H1 (cell line): ENCODE data around the gene FANCM. TPM values are rescaled to one million over a fixed set of nuclear protein-coding genes. Genes with fewer than 3 reads are reported as not detected.

Experiments used
- CTCF ChIA-PET: fragments of 300-600 bp; sonication (Branson Sonifier 250); formaldehyde crosslinking; loops from one replicate; lab custom pipeline; 2021; ENCODE audit not compliant: partially characterized antibody; lab: Charles Lee
- POLR2A ChIA-PET: fragments of 300-600 bp; sonication (Branson Sonifier 250); formaldehyde crosslinking; loops from one replicate; lab custom pipeline; 2021; ENCODE audit warnings: inconsistent platforms; ENCODE audit not compliant: partially characterized antibody; lab: Charles Lee
- DNase-seq, 2 experiments: peaks; one replicate each; pipeline versions ENCODE4 v3.0.0 to v3.0.0-alpha.2; 2010 to 2022; ENCODE audit warnings: low spot score in 2 of 2, low read depth in 1 of 2, mixed read lengths in 1 of 2
- FAIRE-seq: peaks from 2 replicates; lab custom pipeline; 2011; peaks lifted over from hg19 to GRCh38; lab: Jason Lieb, UNC
- H2AFZ ChIP-seq: 2 replicates; pipeline ENCODE4 v1.8.1; 2012; ENCODE audit warnings: low read length, inconsistent platforms
- H2AK5ac ChIP-seq: 2 replicates; pipeline ENCODE4 v1.6.1; 2013; ENCODE audit warnings: low read depth, low read length
- H2BK120ac ChIP-seq: replicated peaks from 2 replicates; pipeline ENCODE3; 2013; ENCODE audit warnings: low read depth, low read length, inconsistent platforms
- H2BK12ac ChIP-seq: 2 replicates; pipeline ENCODE4 v1.6.1; 2013; ENCODE audit warnings: low read depth, low read length
- H2BK15ac ChIP-seq: 2 replicates; pipeline ENCODE4 v1.6.1; 2013; ENCODE audit warnings: low read length
- H2BK20ac ChIP-seq: 2 replicates; pipeline ENCODE4 v1.6.1; 2013; ENCODE audit warnings: low read length
- H2BK5ac ChIP-seq: 2 replicates; pipeline ENCODE4 v1.6.1; 2013; ENCODE audit warnings: low read depth, low read length
- H3K14ac ChIP-seq: 2 replicates; pipeline ENCODE4 v1.6.1; 2013; ENCODE audit warnings: inconsistent platforms; ENCODE audit not compliant: insufficient read length
- H3K18ac ChIP-seq: 2 replicates; pipeline ENCODE4 v1.6.1; 2013; ENCODE audit warnings: low read length; ENCODE audit errors: extremely low read depth
- H3K23ac ChIP-seq: 2 replicates; pipeline ENCODE4 v1.6.1; 2013; ENCODE audit warnings: inconsistent platforms; ENCODE audit not compliant: insufficient read length
- H3K23me2 ChIP-seq: 2 replicates; pipeline ENCODE4 v1.6.1; 2013; ENCODE audit warnings: low read depth, low read length
- H3K27ac ChIP-seq: 2 replicates; pipeline ENCODE4 v1.6.1; 2011; ENCODE audit warnings: low read depth, low read length, inconsistent platforms
- H3K27me3 ChIP-seq, 4 experiments: replicated peaks in 1 of 4; 1 replicate in 1 of 4; 2 replicates in 3 of 4; pipeline versions ENCODE4 v1.6.1 to v1.8.1; 2011 to 2013; ENCODE audit warnings: low read length in 3 of 4, mild to moderate bottlenecking in 3 of 4, inconsistent platforms in 2 of 4, mixed read lengths in 2 of 4, moderate library complexity in 1 of 4; ENCODE audit not compliant: control insufficient read depth in 3 of 4, insufficient read depth in 3 of 4; ENCODE audit errors: extremely low read depth in 1 of 4
- H3K36me3 ChIP-seq, 4 experiments: 2 replicates each; pipeline versions ENCODE4 v1.6.1 to v1.8.1; 2011 to 2013; ENCODE audit warnings: mild to moderate bottlenecking in 4 of 4, low read length in 3 of 4, moderate library complexity in 2 of 4, control low read depth in 1 of 4, inconsistent platforms in 1 of 4; ENCODE audit not compliant: insufficient read depth in 4 of 4, control insufficient read depth in 2 of 4
- H3K4ac ChIP-seq: replicated peaks from 2 replicates; pipeline ENCODE3; 2013; ENCODE audit warnings: low read length, low read depth, mixed read lengths, inconsistent platforms; ENCODE audit not compliant: insufficient read length
- H3K4me1 ChIP-seq, 4 experiments: replicated peaks in 1 of 4; 1 replicate in 1 of 4; 2 replicates in 3 of 4; pipeline versions ENCODE4 v1.6.1 to v1.8.1; 2011 to 2013; ENCODE audit warnings: low read length in 3 of 4, inconsistent platforms in 2 of 4, mixed read lengths in 1 of 4; ENCODE audit not compliant: insufficient read depth in 4 of 4, control insufficient read depth in 3 of 4
- H3K4me2 ChIP-seq, 2 experiments: 2 replicates each; pipeline versions ENCODE4 v1.6.1 to v1.8.1; 2011 to 2013; ENCODE audit warnings: low read depth in 2 of 2, low read length in 2 of 2, control low read depth in 1 of 2, inconsistent platforms in 1 of 2, mild to moderate bottlenecking in 1 of 2; ENCODE audit not compliant: insufficient read depth in 1 of 2
- H3K4me3 ChIP-seq, 4 experiments: fragments of 200-600, 300-600 bp in 1 of 4; sonication (generic), shearing (Covaris generic), sonication (Bioruptor Twin) in 1 of 4; 2 replicates each; pipeline versions ENCODE4 v1.5.1 to v1.8.1; 2011 to 2016; ENCODE audit warnings: low read length in 4 of 4, low read depth in 3 of 4, control low read depth in 2 of 4, inconsistent platforms in 2 of 4, mild to moderate bottlenecking in 2 of 4, mixed read lengths in 1 of 4, moderate library complexity in 1 of 4; ENCODE audit not compliant: insufficient read depth in 2 of 4; ENCODE audit errors: extremely low read depth in 1 of 4
- H3K56ac ChIP-seq: replicated peaks from 2 replicates; pipeline ENCODE3; 2013; ENCODE audit warnings: low read depth, mild to moderate bottlenecking, mixed read lengths, low read length, inconsistent platforms; ENCODE audit not compliant: insufficient read length
- H3K79me1 ChIP-seq: 2 replicates; pipeline ENCODE4 v1.6.1; 2013; ENCODE audit warnings: low read depth, low read length, control low read depth
- H3K79me2 ChIP-seq, 2 experiments: 2 replicates each; pipeline versions ENCODE4 v1.6.1 to v1.8.1; 2012 to 2013; ENCODE audit warnings: low read length in 2 of 2, mild to moderate bottlenecking in 2 of 2, inconsistent platforms in 1 of 2; ENCODE audit not compliant: insufficient read depth in 2 of 2, control insufficient read depth in 1 of 2
- H3K9ac ChIP-seq, 4 experiments: replicated peaks in 1 of 4; 1 replicate in 1 of 4; 2 replicates in 3 of 4; pipeline versions ENCODE4 v1.6.1 to v1.8.1; 2011 to 2013; ENCODE audit warnings: low read depth in 3 of 4, low read length in 3 of 4, control low read depth in 2 of 4, mild to moderate bottlenecking in 2 of 4, moderate library complexity in 2 of 4, inconsistent platforms in 1 of 4; ENCODE audit errors: extremely low read depth in 1 of 4
- H3K9me3 ChIP-seq, 2 experiments: 2 replicates each; pipeline versions ENCODE4 v1.6.1 to v1.8.1; 2012 to 2013; ENCODE audit warnings: mild to moderate bottlenecking in 2 of 2, moderate library complexity in 2 of 2, control low read depth in 1 of 2, inconsistent platforms in 1 of 2, low read depth in 1 of 2, low read length in 1 of 2, mixed read lengths in 1 of 2; ENCODE audit not compliant: insufficient read depth in 2 of 2
- H4K20me1 ChIP-seq, 2 experiments: replicated peaks in 1 of 2; 2 replicates each; pipeline versions ENCODE3 to v1.8.1; 2011 to 2013; ENCODE audit warnings: inconsistent platforms in 2 of 2, low read length in 2 of 2, mild to moderate bottlenecking in 1 of 2; ENCODE audit not compliant: insufficient read depth in 2 of 2, control insufficient read depth in 1 of 2
- H4K5ac ChIP-seq: 2 replicates; pipeline ENCODE4 v1.6.1; 2013; ENCODE audit warnings: low read length, low read depth, mixed read lengths, inconsistent platforms; ENCODE audit not compliant: insufficient read length
- H4K8ac ChIP-seq: 2 replicates; pipeline ENCODE4 v1.8.0; 2013; ENCODE audit warnings: mild to moderate bottlenecking, moderate library complexity, low read length, inconsistent platforms; ENCODE audit not compliant: insufficient read depth; ENCODE audit errors: extremely low read depth
- H4K91ac ChIP-seq: replicated peaks from 2 replicates; pipeline ENCODE3; 2013; ENCODE audit warnings: low read length, mixed read lengths, inconsistent platforms; ENCODE audit not compliant: insufficient read length
- ATF2 ChIP-seq: IDR thresholded peaks from 2 replicates; pipeline ENCODE4 v1.6.1; 2012; ENCODE audit warnings: low read length, inconsistent platforms
- EGR1 ChIP-seq: IDR thresholded peaks from 2 replicates; pipeline ENCODE4 v1.6.1; 2011; ENCODE audit warnings: low read depth, low read length, borderline replicate concordance
- RBBP5 ChIP-seq: IDR thresholded peaks from 2 replicates; pipeline ENCODE4 v1.7.1; 2012; ENCODE audit warnings: low read depth, mild to moderate bottlenecking, inconsistent platforms, low read length, moderate library complexity, borderline replicate concordance
- SIN3A ChIP-seq, 2 experiments: IDR thresholded peaks in 1 of 2; conservative IDR thresholded peaks in 1 of 2; 2 replicates each; pipeline ENCODE4 v1.6.1; 2011 to 2012; ENCODE audit warnings: low read length in 2 of 2, improper control_type of control experiment in 1 of 2, low read depth in 1 of 2, mild to moderate bottlenecking in 1 of 2
- TEAD4 ChIP-seq: IDR thresholded peaks from 2 replicates; pipeline ENCODE4 v1.6.1; 2012; ENCODE audit warnings: low read depth, low read length, inconsistent platforms, mixed read lengths
- WGBS, 2 experiments: shearing (Covaris generic) in 1 of 2; methylation state at CpG; one replicate each; pipeline versions ENCODE4 v1.1.6 to v1.1.7; 2013 to 2015; ENCODE audit warnings: low lambda C conversion rate in 2 of 2, mixed read lengths in 2 of 2, inconsistent platforms in 1 of 2, low coverage in 1 of 2, missing lambda C conversion rate in 1 of 2; ENCODE audit not compliant: insufficient replicate concordance in 2 of 2, insufficient coverage in 1 of 2, insufficient read length in 1 of 2; ENCODE audit errors: extremely low coverage in 1 of 2, missing lambda C conversion rate in 1 of 2; 5-methylcytosine and 5-hydroxymethylcytosine counted together
- polyA plus RNA-seq, 7 experiments: library from polyadenylated mRNA; depleted of rRNA in 3 of 7; stranded (reverse) in 5 of 7; unstranded in 2 of 7; fragments of >200 nt in 5 of 7; fragments of 200-250 nt in 2 of 7; gene quantifications; 1 replicate in 5 of 7; 2 replicates in 1 of 7; 4 replicates in 1 of 7; pipeline versions ENCODE4 v1.2.1 to v1.2.3, GENCODE V29; 2011 to 2013; ENCODE audit warnings: missing spikeins in 2 of 7, mixed read lengths in 2 of 7
- total RNA-seq: library from RNA; stranded (reverse); fragmentation: NEBNext Ultra II Directional; extraction: Animal tissue kit (Norgen Biotek cat#: 25700); gene quantifications from 2 replicates; pipeline ENCODE4 v1.2.1, GENCODE V29; 2021

Gene FANCM
- total and polyA plus RNA-seq, 2 of the 8 experiments (the other 6 are each of a cell fraction or from before 2014, with no cell fraction given), result 3.2 to 10.5 TPM

GRCh38 chr14:45118594-45118993, 17.1 kb upstream of the FANCM start:
- no peak overlapping the region for H3K4ac ChIP-seq
- no peak overlapping the region for H2BK120ac ChIP-seq
- H3K23me2 ChIP-seq, result no peaks in the 10 kb centered on the region
- H3K56ac ChIP-seq, result no peak overlapping the region
- no peak overlapping the region for H2AFZ ChIP-seq
- FAIRE-seq (no peak), DNase-seq (no peak)
- H3K14ac ChIP-seq, result no peak overlapping the region
- no peaks in the 10 kb centered on the region for H3K79me2 ChIP-seq
- H3K4me2 ChIP-seq, result no peak overlapping the region
- no peak overlapping the region for H3K4me3 ChIP-seq
- H4K5ac ChIP-seq, result no peak overlapping the region
- POLR2A ChIA-PET, result interaction anchor here (0.5 to 1.2 kb wide), 2 partner anchors 12 to 70 kb away, joined by 3 read pairs; no protein-coding TSS in a partner anchor
- no peaks in the 10 kb centered on the region for H3K4me1 ChIP-seq
- H4K20me1 ChIP-seq, result peaks cover under 1 to 4% of the 10 kb centered on the region in 2 experiments
- H4K8ac ChIP-seq, result no peak overlapping the region
- CTCF ChIA-PET, result interaction anchor here (1.8 to 1.9 kb wide), 2 partner anchors 10 to 135 kb away, joined by 5 to 6 read pairs; partner anchors contain the start of gene MIS18BP1
- no peak overlapping the region for H2BK15ac ChIP-seq
- H3K18ac ChIP-seq, result no peak overlapping the region
- no peak overlapping the region for H3K27ac ChIP-seq
- H3K79me1 ChIP-seq, result no peaks in the 10 kb centered on the region
- WGBS, 2 experiments, result 86% methylated on average over 6 of the region's 6 CpGs; no CpG with 5 or more reads in 1 of the 2 experiments
- H2BK12ac ChIP-seq, result no peak overlapping the region
- no peak overlapping the region for H3K9ac ChIP-seq
- H2BK20ac ChIP-seq, result no peak overlapping the region
- peaks cover 10 to 91% (median 58%) of the 10 kb centered on the region in 4 experiments for H3K36me3 ChIP-seq
- no peak overlapping the region for H2AK5ac ChIP-seq
- no peak overlapping the region for H4K91ac ChIP-seq
- no peak overlapping the region for H3K23ac ChIP-seq
- TF ChIP-seq RBBP5, result no peak
- TF ChIP-seq TEAD4, result no peak
- TF ChIP-seq ATF2, result no peak
- TF ChIP-seq SIN3A (conservative IDR thresholded peaks at IDR 0.05 in 1 of 2, IDR thresholded peaks at IDR 0.05 in 1 of 2; ENCODE audit: low read depth in 1 of 2, low read length in 2 of 2), result no peak
- no peak for TF ChIP-seq EGR1
- H3K9me3 ChIP-seq, result no peaks in the 10 kb centered on the region
- H2BK5ac ChIP-seq, result no peak overlapping the region
- H3K27me3 ChIP-seq, result no peaks in the 10 kb centered on the region
